GM19468 (cell line): ENCODE measurements around the gene NRBF2.

ENCODE experiments used
- ATAC-seq: cut with Tn5 transposase; IDR thresholded peaks from one replicate; pipeline ENCODE4 v1.9.1; 2021; ENCODE audit warnings: mild to moderate bottlenecking, moderate library complexity, moderate number of reproducible peaks; ENCODE audit not compliant: unreplicated experiment; ENCODE audit errors: extremely low read depth

The NRBF2 gene

GRCh38 chr10:63155388-63156020 is 22.4 kb downstream of the NRBF2 start:
- ATAC-seq, result no peak

- ATAC-seq, result no peak
Observed at GRCh38 chr10:63156236-63156635, 23.1 kb downstream of the NRBF2 start.

GRCh38 chr10:63157845-63158624 is 24.9 kb downstream of the NRBF2 start:
- ATAC-seq, result peak; percentile 50

GRCh38 chr10:63161592-63161991 is 28.5 kb downstream of the NRBF2 start:
- no peak for ATAC-seq

- no peak for ATAC-seq
Observed at GRCh38 chr10:63164166-63164623, 31.1 kb downstream of the NRBF2 start.

GRCh38 chr10:63165249-63165648 is 32.1 kb downstream of the NRBF2 start:
- no peak for ATAC-seq

- peak; percentile 21 for ATAC-seq
Observed at GRCh38 chr10:63166742-63167258, 33.7 kb downstream of the NRBF2 start.

GRCh38 chr10:63168821-63169462 is 35.8 kb downstream of the NRBF2 start:
- no peak for ATAC-seq

GRCh38 chr10:63169624-63170023 is 36.5 kb downstream of the NRBF2 start:
- ATAC-seq, result no peak

GRCh38 chr10:63171255-63171855 is 38.2 kb downstream of the NRBF2 start:
- ATAC-seq, result no peak

- no peak for ATAC-seq
Observed at GRCh38 chr10:63171926-63172325, 38.8 kb downstream of the NRBF2 start.

- peak; percentile 97 for ATAC-seq
Observed at GRCh38 chr10:63173468-63174232, 40.5 kb downstream of the NRBF2 start.

- no peak for ATAC-seq
Observed at GRCh38 chr10:63175534-63175933, 42.4 kb downstream of the NRBF2 start.

GRCh38 chr10:63192826-63193225 is 59.7 kb downstream of the NRBF2 start:
- no peak for ATAC-seq

- ATAC-seq, result no peak
Observed at GRCh38 chr10:63197344-63198092, 64.4 kb downstream of the NRBF2 start.

- no peak for ATAC-seq
Observed at GRCh38 chr10:63199716-63200115, 66.6 kb downstream of the NRBF2 start.

- ATAC-seq, result no peak
Observed at GRCh38 chr10:63200431-63200830, 67.3 kb downstream of the NRBF2 start.

GRCh38 chr10:63201118-63201517 is 68.0 kb downstream of the NRBF2 start:
- ATAC-seq, result no peak
